HEK293 (cell line): Measurements from ENCODE around the gene ANKRD44.

Experiments used
- CTCF ChIA-PET: fragments of 350-600 bp; formaldehyde crosslinking; extraction: SDS; loops from one replicate; lab custom pipeline; 2021; ENCODE audit warnings: antibody characterized with exemption; lab: Yijun Ruan, JAX
- POLR2A ChIA-PET: fragments of 300-600 bp; formaldehyde crosslinking; extraction: SDS; loops from one replicate; lab custom pipeline; 2020; ENCODE audit warnings: antibody characterized with exemption, inconsistent platforms; lab: Yijun Ruan, JAX
- H3K27ac ChIP-seq: fragments of 200-500 bp; sonication (Bioruptor generic); 2 replicates; pipeline ENCODE4 v1.5.1; 2014; ENCODE audit warnings: low read depth, low read length, control low read depth, inconsistent platforms; ENCODE audit errors: extremely low read depth
- H3K36me3 ChIP-seq, 2 experiments: fragments of 200-500 bp in 1 of 2; sonication (Bioruptor generic) in 1 of 2; 1 replicate in 1 of 2; 2 replicates in 1 of 2; pipeline ENCODE4 v1.5.1; 2014 to 2017; ENCODE audit warnings: inconsistent platforms in 2 of 2, low read length in 2 of 2; ENCODE audit not compliant: control insufficient read depth in 2 of 2, insufficient read depth in 1 of 2
- H3K4me1 ChIP-seq: fragments of 200-500 bp; sonication (Bioruptor generic); 2 replicates; pipeline ENCODE4 v1.5.1; 2014; ENCODE audit warnings: mild to moderate bottlenecking, low read length, inconsistent platforms; ENCODE audit not compliant: control insufficient read depth, insufficient read depth
- H3K4me3 ChIP-seq: 2 replicates; pipeline ENCODE4 v1.5.1; 2011; ENCODE audit warnings: low read depth, mild to moderate bottlenecking, control low read depth, low read length, moderate library complexity
- H3K9me3 ChIP-seq: fragments of 200-500 bp; sonication (Bioruptor generic); 2 replicates; pipeline ENCODE4 v1.5.1; 2014; ENCODE audit warnings: low read depth, low read length, inconsistent platforms; ENCODE audit not compliant: control insufficient read depth, insufficient read depth
- GLIS1 ChIP-seq: fragments of 450-650 bp; formaldehyde crosslinking; IDR thresholded peaks from 2 replicates; pipeline ENCODE4 v1.5.1; 2016; ENCODE audit warnings: missing biosample characterization, missing genetic modification characterization
- KLF9 ChIP-seq: fragments of 450-650 bp; formaldehyde crosslinking; IDR thresholded peaks from 2 replicates; pipeline ENCODE4 v1.5.1; 2016; ENCODE audit warnings: missing biosample characterization, missing genetic modification characterization, low read depth
- REPIN1 ChIP-seq: fragments of 450-650 bp; formaldehyde crosslinking; IDR thresholded peaks from 2 replicates; pipeline ENCODE4 v1.5.1; 2017; ENCODE audit warnings: missing biosample characterization, missing genetic modification characterization, low read depth
- TRIM28 ChIP-seq: IDR thresholded peaks from 2 replicates; pipeline ENCODE4 v1.6.1; 2011; ENCODE audit warnings: low read length, control low read depth, borderline replicate concordance
- ZNF132 ChIP-seq: fragments of 450-650 bp; formaldehyde crosslinking; IDR thresholded peaks from 2 replicates; pipeline ENCODE4 v1.5.1; 2017; ENCODE audit warnings: missing biosample characterization, missing genetic modification characterization, borderline replicate concordance
- ZNF146 ChIP-seq: fragments of 450-650 bp; formaldehyde crosslinking; IDR thresholded peaks from 2 replicates; pipeline ENCODE4 v1.5.1; 2016; ENCODE audit warnings: missing biosample characterization, missing genetic modification characterization
- ZNF16 ChIP-seq: fragments of 450-650 bp; formaldehyde crosslinking; IDR thresholded peaks from 2 replicates; pipeline ENCODE4 v1.5.1; 2016; ENCODE audit warnings: low read depth, missing biosample characterization, missing genetic modification characterization
- ZNF175 ChIP-seq: fragments of 450-650 bp; formaldehyde crosslinking; IDR thresholded peaks from 2 replicates; pipeline ENCODE4 v1.5.1; 2016; ENCODE audit warnings: missing biosample characterization, missing genetic modification characterization
- ZNF214 ChIP-seq: fragments of 450-650 bp; formaldehyde crosslinking; IDR thresholded peaks from 2 replicates; pipeline ENCODE4 v1.5.1; 2017; ENCODE audit warnings: missing biosample characterization, mild to moderate bottlenecking, missing genetic modification characterization, borderline replicate concordance
- ZNF324 ChIP-seq: fragments of 450-650 bp; formaldehyde crosslinking; IDR thresholded peaks from 2 replicates; pipeline ENCODE4 v1.5.1; 2016; ENCODE audit warnings: missing biosample characterization, missing genetic modification characterization
- ZNF404 ChIP-seq: fragments of 450-650 bp; formaldehyde crosslinking; IDR thresholded peaks from 2 replicates; pipeline ENCODE4 v1.5.1; 2017; ENCODE audit warnings: missing biosample characterization, missing genetic modification characterization
- ZNF510 ChIP-seq: fragments of 450-650 bp; formaldehyde crosslinking; IDR thresholded peaks from 2 replicates; pipeline ENCODE4 v1.5.1; 2018; ENCODE audit warnings: mild to moderate bottlenecking, missing genetic modification characterization, missing biosample characterization; ENCODE audit not compliant: insufficient replicate concordance
- ZNF596 ChIP-seq: fragments of 450-650 bp; IDR thresholded peaks from 2 replicates; pipeline ENCODE4 v1.5.0; 2018; ENCODE audit warnings: missing biosample characterization, mild to moderate bottlenecking, missing genetic modification characterization, moderate library complexity
- ZNF670 ChIP-seq: fragments of 450-650 bp; formaldehyde crosslinking; IDR thresholded peaks from 2 replicates; pipeline ENCODE4 v1.5.1; 2016; ENCODE audit warnings: missing biosample characterization, missing genetic modification characterization, low read depth
- ZNF76 ChIP-seq: fragments of 450-650 bp; formaldehyde crosslinking; IDR thresholded peaks from 2 replicates; pipeline ENCODE4; 2016; ENCODE audit warnings: low read depth, missing biosample characterization, missing genetic modification characterization, borderline replicate concordance
- ZNF785 ChIP-seq: fragments of 450-650 bp; formaldehyde crosslinking; IDR thresholded peaks from 2 replicates; pipeline ENCODE4 v1.5.1; 2016; ENCODE audit warnings: missing biosample characterization, missing genetic modification characterization
- TF ChIP-seq, protein P1 (sequence below): fragments of 450-650 bp; formaldehyde crosslinking; IDR thresholded peaks from 2 replicates; pipeline ENCODE4 v1.5.1; 2017; ENCODE audit warnings: missing biosample characterization, missing genetic modification characterization
- TF ChIP-seq, protein P2 (sequence below): fragments of 450-650 bp; formaldehyde crosslinking; IDR thresholded peaks from 2 replicates; pipeline ENCODE4; 2016; ENCODE audit warnings: missing biosample characterization, missing genetic modification characterization
- TF ChIP-seq, protein P3 (sequence below): fragments of 450-650 bp; formaldehyde crosslinking; conservative IDR thresholded peaks from 2 replicates; pipeline ENCODE4 v1.5.1; 2016; ENCODE audit warnings: low read depth, missing biosample characterization, missing genetic modification characterization

The ANKRD44 gene

GRCh38 chr2:197146995-197147394, 163.6 kb downstream of the ANKRD44 start:
- Histone ChIP-seq H3K9me3 (no peaks in the 10 kb centered on the region), H3K4me3 (no peak overlapping the region), H3K4me1 (peaks cover 7% of the 10 kb centered on the region; the same call in 1 of the 2 replicates), H3K36me3 (no peaks in the 10 kb centered on the region), H3K27ac (no peak overlapping the region)
- CTCF ChIA-PET, result interaction anchor here (1.2 kb wide), 1 partner anchor 34 kb away, joined by 3 read pairs; no protein-coding TSS in a partner anchor
- POLR2A ChIA-PET, result no interaction called here
- TF ChIP-seq KLF9 (tag by site-specific recombination), result no peak
- TF ChIP-seq ZNF214 (tag by site-specific recombination), result no peak
- no peak for TF ChIP-seq ZNF16 (tag by site-specific recombination)
- TF ChIP-seq ZNF510 (tag by site-specific recombination), result no peak
- no peak for TF ChIP-seq ZNF146
- no peak for TF ChIP-seq ZNF175 (tag by site-specific recombination)

- no peak overlapping the region for H3K4me3 ChIP-seq
- TF ChIP-seq GLIS1 (tag by site-specific recombination), result no peak
- TF ChIP-seq ZNF76 (tag by site-specific recombination), result no peak
- TF ChIP-seq, protein P1, sequence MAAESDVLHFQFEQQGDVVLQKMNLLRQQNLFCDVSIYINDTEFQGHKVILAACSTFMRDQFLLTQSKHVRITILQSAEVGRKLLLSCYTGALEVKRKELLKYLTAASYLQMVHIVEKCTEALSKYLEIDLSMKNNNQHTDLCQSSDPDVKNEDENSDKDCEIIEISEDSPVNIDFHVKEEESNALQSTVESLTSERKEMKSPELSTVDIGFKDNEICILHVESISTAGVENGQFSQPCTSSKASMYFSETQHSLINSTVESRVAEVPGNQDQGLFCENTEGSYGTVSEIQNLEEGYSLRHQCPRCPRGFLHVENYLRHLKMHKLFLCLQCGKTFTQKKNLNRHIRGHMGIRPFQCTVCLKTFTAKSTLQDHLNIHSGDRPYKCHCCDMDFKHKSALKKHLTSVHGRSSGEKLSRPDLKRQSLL (tag by site-specific recombination), result no peak
- no peak for TF ChIP-seq ZNF132
- no peak for TF ChIP-seq REPIN1 (tag by site-specific recombination)
- TF ChIP-seq ZNF324 (tag by site-specific recombination), result no peak
- no peak for TF ChIP-seq ZNF175 (tag by site-specific recombination)
- no peak for TF ChIP-seq ZNF596 (tag by site-specific recombination)
- TF ChIP-seq ZNF785 (tag by site-specific recombination), result no peak
- TF ChIP-seq ZNF670 (tag by site-specific recombination), result no peak
- TF ChIP-seq, protein P2, sequence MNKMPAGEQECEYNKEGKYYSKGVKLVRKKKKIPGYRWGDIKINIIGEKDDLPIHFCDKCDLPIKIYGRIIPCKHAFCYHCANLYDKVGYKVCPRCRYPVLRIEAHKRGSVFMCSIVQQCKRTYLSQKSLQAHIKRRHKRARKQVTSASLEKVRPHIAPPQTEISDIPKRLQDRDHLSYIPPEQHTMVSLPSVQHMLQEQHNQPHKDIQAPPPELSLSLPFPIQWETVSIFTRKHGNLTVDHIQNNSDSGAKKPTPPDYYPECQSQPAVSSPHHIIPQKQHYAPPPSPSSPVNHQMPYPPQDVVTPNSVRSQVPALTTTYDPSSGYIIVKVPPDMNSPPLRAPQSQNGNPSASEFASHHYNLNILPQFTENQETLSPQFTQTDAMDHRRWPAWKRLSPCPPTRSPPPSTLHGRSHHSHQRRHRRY (tag by site-specific recombination), result no peak
- TF ChIP-seq, protein P3, sequence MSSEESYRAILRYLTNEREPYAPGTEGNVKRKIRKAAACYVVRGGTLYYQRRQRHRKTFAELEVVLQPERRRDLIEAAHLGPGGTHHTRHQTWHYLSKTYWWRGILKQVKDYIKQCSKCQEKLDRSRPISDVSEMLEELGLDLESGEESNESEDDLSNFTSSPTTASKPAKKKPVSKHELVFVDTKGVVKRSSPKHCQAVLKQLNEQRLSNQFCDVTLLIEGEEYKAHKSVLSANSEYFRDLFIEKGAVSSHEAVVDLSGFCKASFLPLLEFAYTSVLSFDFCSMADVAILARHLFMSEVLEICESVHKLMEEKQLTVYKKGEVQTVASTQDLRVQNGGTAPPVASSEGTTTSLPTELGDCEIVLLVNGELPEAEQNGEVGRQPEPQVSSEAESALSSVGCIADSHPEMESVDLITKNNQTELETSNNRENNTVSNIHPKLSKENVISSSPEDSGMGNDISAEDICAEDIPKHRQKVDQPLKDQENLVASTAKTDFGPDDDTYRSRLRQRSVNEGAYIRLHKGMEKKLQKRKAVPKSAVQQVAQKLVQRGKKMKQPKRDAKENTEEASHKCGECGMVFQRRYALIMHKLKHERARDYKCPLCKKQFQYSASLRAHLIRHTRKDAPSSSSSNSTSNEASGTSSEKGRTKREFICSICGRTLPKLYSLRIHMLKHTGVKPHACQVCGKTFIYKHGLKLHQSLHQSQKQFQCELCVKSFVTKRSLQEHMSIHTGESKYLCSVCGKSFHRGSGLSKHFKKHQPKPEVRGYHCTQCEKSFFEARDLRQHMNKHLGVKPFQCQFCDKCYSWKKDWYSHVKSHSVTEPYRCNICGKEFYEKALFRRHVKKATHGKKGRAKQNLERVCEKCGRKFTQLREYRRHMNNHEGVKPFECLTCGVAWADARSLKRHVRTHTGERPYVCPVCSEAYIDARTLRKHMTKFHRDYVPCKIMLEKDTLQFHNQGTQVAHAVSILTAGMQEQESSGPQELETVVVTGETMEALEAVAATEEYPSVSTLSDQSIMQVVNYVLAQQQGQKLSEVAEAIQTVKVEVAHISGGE, result no peak
- no peak for TF ChIP-seq ZNF404
- no peak for TF ChIP-seq TRIM28
- no peaks in the 10 kb centered on the region for H3K36me3 ChIP-seq
- POLR2A ChIA-PET, result no interaction called here
- peaks cover 7% of the 10 kb centered on the region; the same call in 1 of the 2 replicates for H3K4me1 ChIP-seq
- CTCF ChIA-PET, result interaction anchor here (1.1 to 1.2 kb wide), 2 partner anchors 20 to 23 kb away, joined by 3 to 6 read pairs; no protein-coding TSS in a partner anchor
- no peaks in the 10 kb centered on the region for H3K9me3 ChIP-seq
- no peak overlapping the region for H3K27ac ChIP-seq
Observed at GRCh38 chr2:197145471-197146056, 165.0 kb downstream of the ANKRD44 start.
